K562 (cell line): ENCODE measurements around the gene LMCD1.

Experiments used
- CBFA2T3 ChIP-seq: fragments of 450-650 bp; IDR thresholded peaks from 2 replicates; pipeline ENCODE4 v1.6.1; 2017
- CEBPB ChIP-seq: fragments of 450-650 bp; IDR thresholded peaks from 2 replicates; pipeline ENCODE4 v1.6.1; 2016; ENCODE audit warnings: missing genetic modification characterization, missing compliant biosample characterization
- HDAC8 ChIP-seq: fragments of 450-650 bp; IDR thresholded peaks from 2 replicates; pipeline ENCODE4 v1.6.1; 2016; ENCODE audit warnings: mild to moderate bottlenecking, missing genetic modification characterization, moderate library complexity, missing compliant biosample characterization
- RCOR1 ChIP-seq, 2 experiments: IDR thresholded peaks; 2 replicates each; pipeline ENCODE4 v1.6.1; 2012; ENCODE audit warnings: low read depth in 2 of 2, low read length in 2 of 2, borderline replicate concordance in 1 of 2, improper control_type of control experiment in 1 of 2
- TF ChIP-seq, protein P1 (sequence below): fragments of 250-450 bp; sonication (Bioruptor Pico); IDR thresholded peaks from 2 replicates; pipeline ENCODE4 v1.5.0; 2022; ENCODE audit warnings: mild to moderate bottlenecking

DNA sequence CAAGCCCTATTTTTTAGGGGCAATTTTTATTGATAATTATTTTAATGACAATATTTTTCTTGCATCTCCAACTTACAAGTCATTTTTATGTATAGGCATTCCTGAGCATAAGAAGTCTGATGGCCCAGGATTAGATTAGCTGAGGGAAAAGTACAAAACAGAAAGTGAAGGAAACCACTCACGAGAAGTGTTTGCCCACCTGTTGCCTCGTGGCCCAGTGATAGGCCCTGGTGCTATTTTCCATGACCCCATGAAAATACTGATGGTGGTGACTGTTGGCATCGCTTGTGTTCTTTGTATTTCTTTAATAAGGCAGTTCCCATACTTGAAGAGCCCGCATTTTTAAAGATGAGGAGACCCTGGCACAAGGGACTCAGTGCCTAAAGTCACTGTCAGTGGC, 7.9 kb upstream of the LMCD1 start:
- TF ChIP-seq HDAC8: no peak
- no peak for TF ChIP-seq CEBPB (tag)
- TF ChIP-seq, protein P1, sequence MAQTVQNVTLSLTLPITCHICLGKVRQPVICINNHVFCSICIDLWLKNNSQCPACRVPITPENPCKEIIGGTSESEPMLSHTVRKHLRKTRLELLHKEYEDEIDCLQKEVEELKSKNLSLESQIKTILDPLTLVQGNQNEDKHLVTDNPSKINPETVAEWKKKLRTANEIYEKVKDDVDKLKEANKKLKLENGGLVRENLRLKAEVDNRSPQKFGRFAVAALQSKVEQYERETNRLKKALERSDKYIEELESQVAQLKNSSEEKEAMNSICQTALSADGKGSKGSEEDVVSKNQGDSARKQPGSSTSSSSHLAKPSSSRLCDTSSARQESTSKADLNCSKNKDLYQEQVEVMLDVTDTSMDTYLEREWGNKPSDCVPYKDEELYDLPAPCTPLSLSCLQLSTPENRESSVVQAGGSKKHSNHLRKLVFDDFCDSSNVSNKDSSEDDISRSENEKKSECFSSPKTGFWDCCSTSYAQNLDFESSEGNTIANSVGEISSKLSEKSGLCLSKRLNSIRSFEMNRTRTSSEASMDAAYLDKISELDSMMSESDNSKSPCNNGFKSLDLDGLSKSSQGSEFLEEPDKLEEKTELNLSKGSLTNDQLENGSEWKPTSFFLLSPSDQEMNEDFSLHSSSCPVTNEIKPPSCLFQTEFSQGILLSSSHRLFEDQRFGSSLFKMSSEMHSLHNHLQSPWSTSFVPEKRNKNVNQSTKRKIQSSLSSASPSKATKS: no peak
- no peak for TF ChIP-seq CBFA2T3
- no peak for TF ChIP-seq RCOR1 (IDR thresholded peaks at IDR 0.05; ENCODE audit: borderline replicate concordance in 1 of 2, low read depth in 2 of 2, low read length in 2 of 2)
